Smooth muscle cell (in vitro differentiated cells): Measurements from ENCODE around the gene SLC26A11. TPM values are rescaled to one million over a fixed set of nuclear protein-coding genes. Genes with fewer than 3 reads are reported as not detected.

ENCODE experiments used
- DNase-seq: peaks from one replicate; lab custom pipeline; 2025; ENCODE audit not compliant: unreplicated experiment; lab: John Stamatoyannopoulos, UW
- H2AFZ ChIP-seq: fragments of 200-600 bp; sonication (generic); 2 replicates; pipeline ENCODE4 v1.6.0; 2016; ENCODE audit warnings: antibody characterized with exemption, low read depth, mild to moderate bottlenecking
- H3F3A ChIP-seq: fragments of 200-600 bp; sonication (generic); 2 replicates; pipeline ENCODE4 v1.6.0; 2017; ENCODE audit warnings: antibody characterized with exemption, low read depth
- H3K27ac ChIP-seq: fragments of 200-600 bp; sonication (generic); 2 replicates; pipeline ENCODE4 v1.5.1; 2016; ENCODE audit warnings: low read depth, mild to moderate bottlenecking
- H3K27me3 ChIP-seq: fragments of 200-600 bp; sonication (generic); 2 replicates; pipeline ENCODE4 v1.6.1; 2016; ENCODE audit warnings: low read depth, mild to moderate bottlenecking
- H3K36me3 ChIP-seq: fragments of 200-600 bp; sonication (generic); 2 replicates; pipeline ENCODE4 v1.5.1; 2016; ENCODE audit warnings: low read depth
- H3K4me1 ChIP-seq: fragments of 200-600 bp; sonication (generic); 2 replicates; pipeline ENCODE4 v1.5.1; 2016; ENCODE audit warnings: low read depth
- H3K4me2 ChIP-seq: fragments of 200-600 bp; sonication (generic); 2 replicates; pipeline ENCODE4 v1.6.0; 2016; ENCODE audit warnings: mild to moderate bottlenecking
- H3K4me3 ChIP-seq: fragments of 200-600 bp; sonication (generic); 2 replicates; pipeline ENCODE4 v1.5.1; 2016; ENCODE audit warnings: mild to moderate bottlenecking
- H3K79me2 ChIP-seq: fragments of 200-600 bp; sonication (generic); 2 replicates; pipeline ENCODE4 v1.6.0; 2016; ENCODE audit warnings: low read depth, mild to moderate bottlenecking
- H3K9ac ChIP-seq: fragments of 200-600 bp; sonication (generic); 2 replicates; pipeline ENCODE4 v1.6.0; 2016; ENCODE audit warnings: low read depth
- H3K9me3 ChIP-seq: fragments of 200-600 bp; sonication (generic); replicated peaks from 2 replicates; pipeline ENCODE4 v1.5.1; 2016; ENCODE audit warnings: low read depth
- H4K20me1 ChIP-seq: fragments of 200-600 bp; sonication (generic); 2 replicates; pipeline ENCODE4 v1.6.0; 2016; ENCODE audit warnings: low read depth
- WGBS: methylation state at CpG from one replicate; pipeline ENCODE4 v1.1.7; 2016; ENCODE audit warnings: low lambda C conversion rate; 5-methylcytosine and 5-hydroxymethylcytosine counted together
- polyA plus RNA-seq: library from polyadenylated mRNA; unstranded; fragments of >200 nt; fragmentation: Nextera tagmentation; extraction: Ambion mirVana; gene quantifications from 2 replicates; pipeline ENCODE4 v1.2.1, GENCODE V29; 2016
- total RNA-seq: library from RNA; depleted of rRNA; stranded (reverse); fragments of >200 nt; gene quantifications from 2 replicates; pipeline ENCODE4 v1.2.3, GENCODE V29; 2014
- TF ChIP-seq, protein P1 (sequence below): fragments of 200-600 bp; sonication (generic); IDR thresholded peaks from 2 replicates; pipeline ENCODE4 v1.5.1; 2017; ENCODE audit warnings: borderline replicate concordance, mild to moderate bottlenecking, antibody characterized with exemption; ENCODE audit not compliant: insufficient read depth, poor library complexity, severe bottlenecking

Gene SLC26A11
- total and polyA plus RNA-seq, 2 experiments from 2014 or later, result 8.2 to 12.2 TPM

DNA sequence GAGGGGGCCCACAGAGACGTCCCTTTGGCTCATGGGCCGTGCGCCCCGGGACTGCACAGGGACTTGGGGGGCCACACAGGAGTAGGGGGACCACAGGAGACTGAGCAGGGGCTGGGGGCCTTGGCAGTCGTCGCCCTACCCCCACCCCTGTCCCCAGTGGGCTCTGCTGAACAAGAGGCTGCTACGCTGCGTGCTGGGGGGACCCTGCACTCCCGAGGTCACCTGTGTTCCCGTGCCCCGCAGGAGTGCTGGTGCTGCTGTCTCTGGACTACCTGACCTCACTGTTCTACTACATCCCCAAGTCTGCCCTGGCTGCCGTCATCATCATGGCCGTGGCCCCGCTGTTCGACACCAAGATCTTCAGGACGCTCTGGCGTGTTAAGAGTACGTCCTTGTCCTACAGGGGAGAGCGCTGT lies 26.0 kb downstream of the SLC26A11 start:
- Histone ChIP-seq H3K27ac (no peak overlapping the region), H3K4me2 (no peak overlapping the region), H3K27me3 (no peaks in the 10 kb centered on the region), H3F3A (no peaks in the 10 kb centered on the region), H2AFZ (no peak overlapping the region), H3K9ac (no peak overlapping the region), H3K36me3 (no peaks in the 10 kb centered on the region), H4K20me1 (no peaks in the 10 kb centered on the region), H3K9me3 (no peaks in the 10 kb centered on the region), H3K4me1 (no peaks in the 10 kb centered on the region), H3K79me2 (no peaks in the 10 kb centered on the region), H3K4me3 (no peak overlapping the region)
- TF ChIP-seq, protein P1, sequence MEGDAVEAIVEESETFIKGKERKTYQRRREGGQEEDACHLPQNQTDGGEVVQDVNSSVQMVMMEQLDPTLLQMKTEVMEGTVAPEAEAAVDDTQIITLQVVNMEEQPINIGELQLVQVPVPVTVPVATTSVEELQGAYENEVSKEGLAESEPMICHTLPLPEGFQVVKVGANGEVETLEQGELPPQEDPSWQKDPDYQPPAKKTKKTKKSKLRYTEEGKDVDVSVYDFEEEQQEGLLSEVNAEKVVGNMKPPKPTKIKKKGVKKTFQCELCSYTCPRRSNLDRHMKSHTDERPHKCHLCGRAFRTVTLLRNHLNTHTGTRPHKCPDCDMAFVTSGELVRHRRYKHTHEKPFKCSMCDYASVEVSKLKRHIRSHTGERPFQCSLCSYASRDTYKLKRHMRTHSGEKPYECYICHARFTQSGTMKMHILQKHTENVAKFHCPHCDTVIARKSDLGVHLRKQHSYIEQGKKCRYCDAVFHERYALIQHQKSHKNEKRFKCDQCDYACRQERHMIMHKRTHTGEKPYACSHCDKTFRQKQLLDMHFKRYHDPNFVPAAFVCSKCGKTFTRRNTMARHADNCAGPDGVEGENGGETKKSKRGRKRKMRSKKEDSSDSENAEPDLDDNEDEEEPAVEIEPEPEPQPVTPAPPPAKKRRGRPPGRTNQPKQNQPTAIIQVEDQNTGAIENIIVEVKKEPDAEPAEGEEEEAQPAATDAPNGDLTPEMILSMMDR, result no peak
- no peak for DNase-seq
- 98% methylated on average over 19 of the region's 19 CpGs for WGBS

DNA sequence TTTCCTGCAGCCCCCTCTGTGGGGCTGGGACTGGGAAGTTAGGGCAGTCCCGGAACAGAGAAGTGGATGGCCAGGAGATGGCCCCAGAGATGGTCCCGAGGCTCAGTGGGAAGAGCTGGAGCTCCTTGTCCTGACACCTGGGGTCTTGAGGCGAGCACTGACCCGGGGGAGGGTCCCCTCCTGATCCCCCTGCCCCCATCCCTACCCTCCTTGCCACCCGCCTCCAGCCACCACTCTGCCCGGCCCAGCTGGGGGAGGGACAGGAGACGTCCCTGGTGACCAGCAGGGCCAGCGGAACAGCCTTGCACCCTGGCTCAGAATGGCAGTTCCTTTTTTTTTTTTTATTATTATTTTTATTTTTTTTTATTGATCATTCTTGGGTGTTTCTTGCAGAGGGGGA lies 26.5 kb downstream of the SLC26A11 start:
- Histone ChIP-seq H3K4me2 (no peak overlapping the region), H3K9ac (no peak overlapping the region), H4K20me1 (no peaks in the 10 kb centered on the region), H2AFZ (no peak overlapping the region), H3K27ac (no peak overlapping the region), H3K36me3 (no peaks in the 10 kb centered on the region), H3K79me2 (no peaks in the 10 kb centered on the region), H3K4me3 (no peak overlapping the region), H3K9me3 (no peaks in the 10 kb centered on the region), H3K4me1 (no peaks in the 10 kb centered on the region), H3F3A (no peaks in the 10 kb centered on the region), H3K27me3 (no peaks in the 10 kb centered on the region)
- WGBS, result 98% methylated on average over 7 of the region's 8 CpGs
- no peak for DNase-seq
- TF ChIP-seq, protein P1, result no peak

DNA sequence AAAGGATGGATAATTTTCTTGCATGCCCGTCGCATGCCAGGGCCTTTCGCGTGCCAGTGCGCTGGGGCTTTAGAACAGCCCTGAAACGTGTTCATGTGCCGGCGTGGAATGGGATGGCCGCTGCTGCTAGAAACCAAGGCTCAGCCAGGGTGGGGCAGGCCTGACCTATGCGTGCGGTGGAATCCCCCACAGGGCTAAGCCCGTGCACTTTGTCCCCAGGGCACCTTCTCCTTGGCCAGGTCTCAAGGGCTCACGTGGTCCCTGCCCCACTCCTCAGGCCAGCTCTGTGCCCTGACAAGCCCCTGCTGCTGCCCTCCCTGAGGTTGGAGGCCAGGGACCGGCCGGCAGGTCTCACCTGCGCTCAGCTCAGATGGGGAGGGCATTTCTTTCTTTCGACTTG lies 27.3 kb downstream of the SLC26A11 start:
- Histone ChIP-seq H4K20me1 (no peaks in the 10 kb centered on the region), H3F3A (no peaks in the 10 kb centered on the region), H2AFZ (no peak overlapping the region), H3K4me1 (no peaks in the 10 kb centered on the region), H3K4me3 (no peak overlapping the region), H3K4me2 (no peak overlapping the region), H3K27ac (no peak overlapping the region), H3K79me2 (no peaks in the 10 kb centered on the region), H3K36me3 (no peaks in the 10 kb centered on the region), H3K9me3 (no peaks in the 10 kb centered on the region), H3K9ac (no peak overlapping the region), H3K27me3 (no peaks in the 10 kb centered on the region)
- 94% methylated on average over 17 of the region's 17 CpGs for WGBS
- TF ChIP-seq, protein P1, result no peak
- DNase-seq, result no peak
